ENCODE data around the gene TPD52L2. TPM values are rescaled to one million over a fixed set of nuclear protein-coding genes. Genes with fewer than 3 reads are reported as not detected.

The TPD52L2 gene
- total RNA-seq, 1 experiment from 2014 or later: 147 TPM

DNA sequence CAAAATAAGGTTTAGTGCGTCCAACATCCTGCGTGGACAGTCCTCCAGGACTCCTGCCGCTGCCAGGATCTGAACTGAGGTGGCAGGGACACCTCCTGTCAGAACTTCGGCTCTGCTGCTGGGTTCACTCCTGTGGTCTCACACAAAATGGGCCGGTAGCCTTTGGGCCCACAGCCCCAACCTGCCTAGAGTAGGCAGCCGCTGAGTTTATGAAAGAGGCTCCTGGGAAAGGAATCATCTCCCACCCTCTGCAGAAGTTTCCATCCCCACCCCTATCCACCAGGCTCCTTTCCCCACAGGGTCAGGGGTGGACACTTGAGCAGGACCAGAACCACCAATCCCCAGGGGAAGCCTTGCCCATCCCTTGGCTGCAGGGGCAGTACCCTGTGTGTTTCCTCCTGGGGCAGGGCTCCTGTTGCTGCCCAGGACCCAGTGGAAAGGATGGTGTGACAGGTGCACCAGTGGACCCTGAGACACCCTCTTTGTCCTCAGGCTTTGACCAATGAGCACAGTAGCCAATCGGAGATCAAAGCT lies 5.8 kb upstream of the TPD52L2 start:
- Histone ChIP-seq H3F3A (ENCODE audit: low read length, unreplicated experiment) (peaks cover 8% of the 10 kb centered on the region), H3K9me2 (replicated peaks; ENCODE audit: low read length) (no peaks in the 10 kb centered on the region), H3K27me3 (ENCODE audit: low read length) (peaks cover 20% of the 10 kb centered on the region), H3K4me2 (ENCODE audit: low read length) (no peak overlapping the region), H4K20me1 (ENCODE audit: low read length) (no peaks in the 10 kb centered on the region), H3K9ac (ENCODE audit: low read length) (no peak overlapping the region), H3K27ac (ENCODE audit: low read length) (no peak overlapping the region), H3K4me3 (ENCODE audit: low read length) (no peak overlapping the region), H3K4me1 (ENCODE audit: insufficient read depth, low read length) (peaks cover 8% of the 10 kb centered on the region), H3K36me3 (ENCODE audit: low read depth, low read length) (peaks cover 6% of the 10 kb centered on the region; the same call in 1 of the 2 replicates), H3K79me2 (ENCODE audit: low read length) (peaks cover 13% of the 10 kb centered on the region), H2AFZ (ENCODE audit: low read length) (no peak overlapping the region), H3K9me3 (ENCODE audit: low read length) (no peaks in the 10 kb centered on the region)
- DNase-seq (no peak), ATAC-seq (no peak)
- CTCF ChIA-PET: no interaction called here
- no peak for TF ChIP-seq EZH2 (IDR thresholded peaks at IDR 0.05; ENCODE audit: low read length, unreplicated experiment)
- TF ChIP-seq, protein P1, sequence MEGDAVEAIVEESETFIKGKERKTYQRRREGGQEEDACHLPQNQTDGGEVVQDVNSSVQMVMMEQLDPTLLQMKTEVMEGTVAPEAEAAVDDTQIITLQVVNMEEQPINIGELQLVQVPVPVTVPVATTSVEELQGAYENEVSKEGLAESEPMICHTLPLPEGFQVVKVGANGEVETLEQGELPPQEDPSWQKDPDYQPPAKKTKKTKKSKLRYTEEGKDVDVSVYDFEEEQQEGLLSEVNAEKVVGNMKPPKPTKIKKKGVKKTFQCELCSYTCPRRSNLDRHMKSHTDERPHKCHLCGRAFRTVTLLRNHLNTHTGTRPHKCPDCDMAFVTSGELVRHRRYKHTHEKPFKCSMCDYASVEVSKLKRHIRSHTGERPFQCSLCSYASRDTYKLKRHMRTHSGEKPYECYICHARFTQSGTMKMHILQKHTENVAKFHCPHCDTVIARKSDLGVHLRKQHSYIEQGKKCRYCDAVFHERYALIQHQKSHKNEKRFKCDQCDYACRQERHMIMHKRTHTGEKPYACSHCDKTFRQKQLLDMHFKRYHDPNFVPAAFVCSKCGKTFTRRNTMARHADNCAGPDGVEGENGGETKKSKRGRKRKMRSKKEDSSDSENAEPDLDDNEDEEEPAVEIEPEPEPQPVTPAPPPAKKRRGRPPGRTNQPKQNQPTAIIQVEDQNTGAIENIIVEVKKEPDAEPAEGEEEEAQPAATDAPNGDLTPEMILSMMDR (conservative IDR thresholded peaks at IDR 0.05; ENCODE audit: low read depth, low read length): no peak
- TF ChIP-seq EZH2phosphoT487 (IDR thresholded peaks at IDR 0.05; ENCODE audit: borderline replicate concordance, low read length): no peak
- intact Hi-C loops (cut with micrococcal nuclease): no loop called here
- POLR2A ChIA-PET (ENCODE audit: unreplicated experiment): interaction anchor here (0.6 kb wide), 1 partner anchor 11 kb away, joined by 4 read pairs; no protein-coding TSS in a partner anchor
- BruUV-seq (replicated peaks): no TSS peak

DNA sequence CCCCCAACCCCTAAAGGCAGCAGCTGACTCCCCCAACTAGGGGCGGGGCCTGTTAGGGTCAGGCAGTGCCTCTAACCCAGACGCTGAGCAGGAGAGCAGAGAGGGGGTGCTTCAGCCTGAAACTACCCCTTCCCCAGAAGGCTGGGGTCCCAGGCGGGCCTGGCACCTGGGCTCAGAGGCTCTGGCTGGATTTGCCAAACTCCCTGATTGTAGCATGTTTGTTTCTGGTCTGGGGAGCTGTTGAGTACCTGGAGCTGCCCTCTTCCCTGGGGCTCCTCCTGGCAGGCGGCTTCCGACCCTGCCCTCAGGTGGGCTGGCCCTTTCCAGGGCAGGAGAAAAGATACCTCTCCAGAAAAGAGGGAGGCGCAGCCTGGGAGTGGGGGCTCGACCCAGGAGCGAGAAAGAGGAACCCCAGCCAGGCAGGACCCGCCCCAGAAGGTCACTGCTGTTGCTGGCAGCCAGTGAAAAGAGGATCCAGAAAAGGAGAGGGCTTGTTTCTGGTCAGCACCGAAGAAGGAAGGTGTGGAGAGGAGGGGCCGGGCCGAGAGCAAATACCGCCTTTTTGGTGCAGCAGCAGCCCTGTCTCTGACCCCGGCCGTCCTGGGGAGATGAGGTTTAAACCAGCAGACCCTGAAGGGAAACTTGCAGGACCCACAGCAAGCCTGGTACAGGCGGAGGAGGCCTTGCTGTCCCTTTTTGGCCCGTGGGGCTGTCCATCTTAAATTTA lies 4.6 kb upstream of the TPD52L2 start:
- Histone ChIP-seq H3K4me1 (ENCODE audit: insufficient read depth, low read length) (peaks cover 8% of the 10 kb centered on the region), H3K27ac (ENCODE audit: low read length) (no peak overlapping the region), H4K20me1 (ENCODE audit: low read length) (no peaks in the 10 kb centered on the region), H3K9me2 (replicated peaks; ENCODE audit: low read length) (no peaks in the 10 kb centered on the region), H3F3A (ENCODE audit: low read length, unreplicated experiment) (peaks cover 8% of the 10 kb centered on the region), H3K4me2 (ENCODE audit: low read length) (no peak overlapping the region), H2AFZ (ENCODE audit: low read length) (no peak overlapping the region), H3K36me3 (ENCODE audit: low read depth, low read length) (peaks cover 6% of the 10 kb centered on the region; the same call in 1 of the 2 replicates), H3K4me3 (ENCODE audit: low read length) (no peak overlapping the region), H3K9ac (ENCODE audit: low read length) (no peak overlapping the region), H3K79me2 (ENCODE audit: low read length) (peaks cover 21% of the 10 kb centered on the region), H3K9me3 (ENCODE audit: low read length) (no peaks in the 10 kb centered on the region), H3K27me3 (ENCODE audit: low read length) (peaks cover 13% of the 10 kb centered on the region)
- ATAC-seq (no peak), DNase-seq (no peak)
- ChIA-PET CTCF (no interaction called here), POLR2A (ENCODE audit: unreplicated experiment) (no interaction called here)
- intact Hi-C loops (cut with micrococcal nuclease): no loop called here
- TF ChIP-seq, protein P1 (conservative IDR thresholded peaks at IDR 0.05; ENCODE audit: low read depth, low read length): no peak
- TF ChIP-seq EZH2 (IDR thresholded peaks at IDR 0.05; ENCODE audit: low read length, unreplicated experiment): no peak
- no peak for TF ChIP-seq EZH2phosphoT487 (IDR thresholded peaks at IDR 0.05; ENCODE audit: borderline replicate concordance, low read length)
- BruUV-seq (replicated peaks): no TSS peak

DNA sequence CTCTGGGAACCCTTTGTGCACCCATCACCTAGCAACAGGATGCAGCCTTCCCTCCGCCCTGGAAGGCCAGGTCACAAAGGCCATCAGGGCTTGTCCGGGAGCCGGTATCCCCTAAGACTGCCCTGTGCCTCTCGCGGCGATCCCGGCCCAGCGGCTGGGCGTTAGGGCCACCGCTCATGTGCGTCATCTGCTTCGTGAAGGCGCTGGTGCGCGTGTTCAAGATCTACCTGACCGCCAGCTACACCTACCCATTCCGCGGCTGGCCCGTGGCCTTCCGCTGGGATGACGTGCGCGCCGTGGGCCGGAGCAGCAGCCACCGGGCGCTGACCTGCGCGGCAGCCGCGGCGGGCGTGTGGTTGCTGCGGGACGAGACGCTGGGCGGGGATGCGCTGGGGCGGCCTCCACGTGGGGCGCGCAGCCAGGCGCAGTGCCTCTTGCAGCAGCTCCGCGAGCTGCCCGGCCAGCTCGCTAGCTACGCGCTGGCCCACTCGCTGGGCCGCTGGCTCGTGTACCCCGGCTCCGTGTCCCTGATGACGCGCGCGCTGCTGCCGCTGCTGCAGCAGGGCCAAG lies 3.6 kb upstream of the TPD52L2 start, which contains the start of gene ABHD16B:
Gene ABHD16B, plus strand, starts transcription at position 134 of the 570 bp plus-strand sequence. Its CDS starts 43 bp downstream, at position 177.
- intact Hi-C loops (cut with micrococcal nuclease): no loop called here
- H3K79me2 ChIP-seq (ENCODE audit: low read length): peaks cover 31% of the 10 kb centered on the region
- peaks cover 3% of the 10 kb centered on the region; the same call in 1 of the 2 replicates for H3K27me3 ChIP-seq (ENCODE audit: low read length)
- BruUV-seq (replicated peaks): no TSS peak
- H3K4me2 ChIP-seq (ENCODE audit: low read length): no peak within 1 kb of the TSS
- peaks cover 6% of the 10 kb centered on the region; the same call in 1 of the 2 replicates for H3K36me3 ChIP-seq (ENCODE audit: low read depth, low read length)
- CTCF ChIA-PET: no interaction called here
- no peak for TF ChIP-seq EZH2phosphoT487 (IDR thresholded peaks at IDR 0.05; ENCODE audit: borderline replicate concordance, low read length)
- TF ChIP-seq, protein P1 (conservative IDR thresholded peaks at IDR 0.05; ENCODE audit: low read depth, low read length): no peak
- no peak for TF ChIP-seq EZH2 (IDR thresholded peaks at IDR 0.05; ENCODE audit: low read length, unreplicated experiment)
- no peak within 1 kb of the TSS for H3K9ac ChIP-seq (ENCODE audit: low read length)
- no peak within 1 kb of the TSS for H2AFZ ChIP-seq (ENCODE audit: low read length)
- ATAC-seq (no peak), DNase-seq (no peak)
- H3K4me1 ChIP-seq (ENCODE audit: insufficient read depth, low read length): peaks cover 8% of the 10 kb centered on the region
- H4K20me1 ChIP-seq (ENCODE audit: low read length): no peaks in the 10 kb centered on the region
- no peaks in the 10 kb centered on the region for H3K9me2 ChIP-seq (replicated peaks; ENCODE audit: low read length)
- no peak within 1 kb of the TSS for H3K27ac ChIP-seq (ENCODE audit: low read length)
- no peak within 1 kb of the TSS for H3K4me3 ChIP-seq (ENCODE audit: low read length)
- peaks cover 8% of the 10 kb centered on the region for H3F3A ChIP-seq (ENCODE audit: low read length, unreplicated experiment)
- POLR2A ChIA-PET (ENCODE audit: unreplicated experiment): no interaction called here
- no peaks in the 10 kb centered on the region for H3K9me3 ChIP-seq (ENCODE audit: low read length)

Measured in PC-3 (cell line).